ENCODE data around the gene RASGRP3.
A peak's percentile ranks its signal among the peaks of the same experiment; 100 is the strongest.

The RASGRP3 gene

GRCh38 chr2:33488178-33488690 is 11.8 kb downstream of the RASGRP3 start:
- Histone ChIP-seq H3K27ac (peak overlapping the region; percentile 96), H3K4me3 (IDR thresholded peaks at IDR 0.05; ENCODE audit: insufficient read depth, low read depth, low read length) (no peak overlapping the region), H3K4me2 (peak overlapping the region; percentile 61), H3K79me2 (ENCODE audit: insufficient read depth, low read depth) (peaks cover 56% of the 10 kb centered on the region; the same call in 1 of the 2 replicates), H3K27me3 (ENCODE audit: insufficient read depth, low read depth) (no peaks in the 10 kb centered on the region), H2AFZ (ENCODE audit: low read depth) (no peak overlapping the region), H3K36me3 (ENCODE audit: insufficient read depth) (no peaks in the 10 kb centered on the region), H3K9ac (peak overlapping the region; percentile 0; the same call in 1 of the 2 replicates), H3K4me1 (ENCODE audit: low read depth, poor library complexity, severe bottlenecking) (peaks cover 75% of the 10 kb centered on the region), H4K20me1 (ENCODE audit: insufficient read depth) (no peaks in the 10 kb centered on the region)
- no peak for TF ChIP-seq CTCF (conservative IDR thresholded peaks at IDR 0.05; ENCODE audit: low read depth, low read length)

GRCh38 chr2:33488715-33489540 is 12.5 kb downstream of the RASGRP3 start:
- Histone ChIP-seq H4K20me1 (ENCODE audit: insufficient read depth) (no peaks in the 10 kb centered on the region), H3K9ac (peak overlapping the region; percentile 0; the same call in 1 of the 2 replicates), H3K36me3 (ENCODE audit: insufficient read depth) (no peaks in the 10 kb centered on the region), H3K79me2 (ENCODE audit: insufficient read depth, low read depth) (peaks cover 49% of the 10 kb centered on the region; the same call in 1 of the 2 replicates), H3K4me2 (peak overlapping the region; percentile 61), H3K4me1 (ENCODE audit: low read depth, poor library complexity, severe bottlenecking) (peaks cover 77% of the 10 kb centered on the region), H3K4me3 (IDR thresholded peaks at IDR 0.05; ENCODE audit: insufficient read depth, low read depth, low read length) (no peak overlapping the region), H3K27ac (peak overlapping the region; percentile 96), H2AFZ (ENCODE audit: low read depth) (no peak overlapping the region), H3K27me3 (ENCODE audit: insufficient read depth, low read depth) (no peaks in the 10 kb centered on the region)
- TF ChIP-seq CTCF (conservative IDR thresholded peaks at IDR 0.05; ENCODE audit: low read depth, low read length) = no peak

GRCh38 chr2:33489835-33490431 is 13.5 kb downstream of the RASGRP3 start:
- H3K27ac ChIP-seq = peak overlapping the region; percentile 96; the same call in 1 of the 2 replicates
- H3K9ac ChIP-seq = no peak overlapping the region
- no peaks in the 10 kb centered on the region for H4K20me1 ChIP-seq (ENCODE audit: insufficient read depth)
- peaks cover 79% of the 10 kb centered on the region for H3K4me1 ChIP-seq (ENCODE audit: low read depth, poor library complexity, severe bottlenecking)
- H3K4me3 ChIP-seq (IDR thresholded peaks at IDR 0.05; ENCODE audit: insufficient read depth, low read depth, low read length) = no peak overlapping the region
- H3K4me2 ChIP-seq = peak overlapping the region; percentile 61; the same call in 1 of the 2 replicates
- peaks cover 43% of the 10 kb centered on the region; the same call in 1 of the 2 replicates for H3K79me2 ChIP-seq (ENCODE audit: insufficient read depth, low read depth)
- no peaks in the 10 kb centered on the region for H3K36me3 ChIP-seq (ENCODE audit: insufficient read depth)
- no peaks in the 10 kb centered on the region for H3K27me3 ChIP-seq (ENCODE audit: insufficient read depth, low read depth)
- H2AFZ ChIP-seq (ENCODE audit: low read depth) = no peak overlapping the region
- TF ChIP-seq CTCF (conservative IDR thresholded peaks at IDR 0.05; ENCODE audit: low read depth, low read length) = no peak

- no peak overlapping the region for H3K4me3 ChIP-seq (IDR thresholded peaks at IDR 0.05; ENCODE audit: insufficient read depth, low read depth, low read length)
- H3K9ac ChIP-seq = no peak overlapping the region
- H3K4me2 ChIP-seq = peak overlapping the region; percentile 99; the same call in 1 of the 2 replicates
- H3K4me1 ChIP-seq (ENCODE audit: low read depth, poor library complexity, severe bottlenecking) = peaks cover 95% of the 10 kb centered on the region
- no peak overlapping the region for H2AFZ ChIP-seq (ENCODE audit: low read depth)
- TF ChIP-seq CTCF (conservative IDR thresholded peaks at IDR 0.05; ENCODE audit: low read depth, low read length) = no peak
- no peaks in the 10 kb centered on the region for H3K27me3 ChIP-seq (ENCODE audit: insufficient read depth, low read depth)
- H3K27ac ChIP-seq = peak overlapping the region; percentile 96
- peaks cover 50% of the 10 kb centered on the region; the same call in 1 of the 2 replicates for H3K79me2 ChIP-seq (ENCODE audit: insufficient read depth, low read depth)
- no peaks in the 10 kb centered on the region for H3K36me3 ChIP-seq (ENCODE audit: insufficient read depth)
- no peaks in the 10 kb centered on the region for H4K20me1 ChIP-seq (ENCODE audit: insufficient read depth)
Observed at GRCh38 chr2:33491441-33492084, 15.1 kb downstream of the RASGRP3 start.

Data from KMS-11 (cell line).